GM23338 (cell line): ENCODE results near the gene IRF5. TPM values are rescaled to one million over a fixed set of nuclear protein-coding genes. Genes with fewer than 3 reads are reported as not detected.

Experiments
- ATAC-seq: fragments of 200-7000 bp; cut with Tn5 transposase; 3 replicates; pipeline ENCODE4 v1.9.1; 2020
- DNase-seq: peaks from one replicate; pipeline ENCODE4 v3.0.0-alpha.2; 2015; ENCODE audit warnings: low spot score
- H2AFZ ChIP-seq: fragments of 200-600 bp; sonication (generic); 2 replicates; pipeline ENCODE4 v1.8.0; 2016; ENCODE audit warnings: antibody characterized with exemption, mild to moderate bottlenecking, moderate library complexity
- H3F3A ChIP-seq: fragments of 200-600 bp; sonication (generic); replicated peaks from 2 replicates; pipeline ENCODE4 v1.8.0; 2017; ENCODE audit warnings: antibody characterized with exemption, mixed run types, low read depth
- H3K27ac ChIP-seq: fragments of 200-600 bp; sonication (generic); 2 replicates; pipeline ENCODE4 v1.6.1; 2016; ENCODE audit warnings: low read depth
- H3K27me3 ChIP-seq: fragments of 200-600 bp; sonication (generic); 2 replicates; pipeline ENCODE4 v1.8.0; 2016; ENCODE audit warnings: mild to moderate bottlenecking, mixed run types, moderate library complexity; ENCODE audit not compliant: insufficient read depth
- H3K36me3 ChIP-seq: fragments of 200-600 bp; sonication (generic); 2 replicates; pipeline ENCODE4 v1.8.0; 2016; ENCODE audit warnings: mild to moderate bottlenecking; ENCODE audit not compliant: insufficient read depth
- H3K4me1 ChIP-seq: fragments of 200-600 bp; sonication (generic); 2 replicates; pipeline ENCODE4 v1.8.0; 2016; ENCODE audit warnings: mild to moderate bottlenecking, moderate library complexity; ENCODE audit not compliant: insufficient read depth
- H3K4me2 ChIP-seq: fragments of 200-600 bp; sonication (generic); 2 replicates; pipeline ENCODE4 v1.7.1; 2017; ENCODE audit warnings: mixed run types
- H3K4me3 ChIP-seq: fragments of 200-600 bp; sonication (generic); 2 replicates; pipeline ENCODE4 v1.6.1; 2016; ENCODE audit warnings: mixed run types
- H3K79me2 ChIP-seq: fragments of 200-600 bp; sonication (generic); replicated peaks from 2 replicates; pipeline ENCODE4 v1.8.0; 2017; ENCODE audit warnings: mild to moderate bottlenecking; ENCODE audit not compliant: insufficient read depth
- H3K9me2 ChIP-seq: fragments of 200-600 bp; sonication (generic); 2 replicates; pipeline ENCODE4 v1.8.0; 2017; ENCODE audit not compliant: insufficient read depth
- H4K20me1 ChIP-seq: fragments of 200-600 bp; sonication (generic); replicated peaks from 2 replicates; pipeline ENCODE4 v1.8.0; 2017; ENCODE audit warnings: mild to moderate bottlenecking; ENCODE audit not compliant: insufficient read depth
- H3K27ac Mint-ChIP-seq: 2 replicates; pipeline ENCODE4 v1.8.0; 2020; ENCODE audit warnings: inconsistent platforms, mild to moderate bottlenecking, moderate library complexity, mixed read lengths
- H3K27me3 Mint-ChIP-seq: 3 replicates; pipeline ENCODE4 v1.8.0; 2022; ENCODE audit warnings: low read depth, mild to moderate bottlenecking, moderate library complexity, mixed read lengths, inconsistent platforms; ENCODE audit not compliant: insufficient read depth, poor library complexity
- H3K36me3 Mint-ChIP-seq: 3 replicates; pipeline ENCODE4 v1.8.0; 2021; ENCODE audit warnings: low read depth, mild to moderate bottlenecking, inconsistent platforms, moderate library complexity, mixed read lengths
- H3K4me1 Mint-ChIP-seq: 3 replicates; pipeline ENCODE4 v1.8.0; 2020; ENCODE audit warnings: mild to moderate bottlenecking, inconsistent platforms, mixed read lengths
- H3K4me3 Mint-ChIP-seq: 3 replicates; pipeline ENCODE4 v1.8.0; 2021; ENCODE audit warnings: moderate library complexity, mild to moderate bottlenecking, inconsistent platforms, mixed read lengths
- H3K9me3 Mint-ChIP-seq: 3 replicates; pipeline ENCODE4 v1.8.0; 2020; ENCODE audit warnings: moderate library complexity, mild to moderate bottlenecking, inconsistent platforms, mixed read lengths
- EZH2 ChIP-seq: fragments of 200-600 bp; sonication (generic); IDR thresholded peaks from one replicate; pipeline ENCODE4 v1.8.0; 2017; ENCODE audit warnings: antibody characterized with exemption, mild to moderate bottlenecking, low read depth; ENCODE audit not compliant: unreplicated experiment
- NANOG ChIP-seq: IDR thresholded peaks from 2 replicates; pipeline ENCODE4 v1.6.1; 2016; ENCODE audit warnings: antibody characterized with exemption, borderline replicate concordance
- STAT1 ChIP-seq: IDR thresholded peaks from one replicate; pipeline ENCODE4 v1.6.1; 2016; ENCODE audit warnings: antibody characterized with exemption; ENCODE audit not compliant: unreplicated experiment
- ZNF114 ChIP-seq: fragments of 250-450 bp; sonication (Bioruptor Pico); IDR thresholded peaks from 2 replicates; pipeline ENCODE4 v1.5.0; 2020; ENCODE audit warnings: mild to moderate bottlenecking, moderate library complexity
- polyA plus RNA-seq: library from polyadenylated mRNA; unstranded; fragments of >200 nt; fragmentation: Nextera tagmentation; extraction: Ambion mirVana; gene quantifications from 2 replicates; pipeline ENCODE4 v1.2.1, GENCODE V29; 2016
- total RNA-seq: library from RNA; depleted of rRNA; stranded (reverse); fragments of >200 nt; shearing (Covaris generic); gene quantifications from 2 replicates; pipeline ENCODE4 v1.2.3, GENCODE V29; 2014
- TF ChIP-seq, protein P1 (sequence below): fragments of 250-450 bp; sonication (Bioruptor Pico); IDR thresholded peaks from 2 replicates; pipeline ENCODE4 v1.5.0; 2020; ENCODE audit warnings: mild to moderate bottlenecking, moderate library complexity

The IRF5 gene
- total and polyA plus RNA-seq, 2 experiments from 2014 or later, result 0.37 to 3.7 TPM

DNA sequence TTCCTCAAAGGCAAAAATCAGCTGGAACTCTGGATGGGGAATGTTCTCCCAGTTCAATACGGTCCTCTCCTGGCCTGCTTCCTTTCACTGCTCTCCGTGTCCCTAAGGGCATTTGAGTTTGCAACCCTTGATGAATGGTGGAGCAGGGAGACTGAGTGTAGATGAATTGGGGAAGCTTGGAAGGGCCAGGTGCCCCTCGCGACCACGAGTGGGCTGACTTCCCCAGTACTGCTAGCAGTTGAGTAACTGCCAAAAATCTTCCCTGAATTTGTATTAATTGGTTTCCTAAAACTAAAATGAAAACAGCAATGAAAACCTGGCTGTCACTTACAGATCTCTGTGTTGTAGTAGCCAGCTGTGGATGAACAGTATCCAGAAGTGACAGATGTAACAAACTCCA, 13.6 kb downstream of the IRF5 start:
- peaks cover 23% of the 10 kb centered on the region for H3K27me3 Mint-ChIP-seq
- H4K20me1 ChIP-seq, result no peaks in the 10 kb centered on the region; the same call in 1 of the 2 replicates
- no peak overlapping the region for H3K27ac ChIP-seq
- no peak overlapping the region for H3K4me2 ChIP-seq
- ATAC-seq (no peak), DNase-seq (no peak)
- no peaks in the 10 kb centered on the region for H3K27me3 ChIP-seq
- no peaks in the 10 kb centered on the region for H3K9me3 Mint-ChIP-seq
- no peaks in the 10 kb centered on the region for H3K79me2 ChIP-seq
- no peaks in the 10 kb centered on the region; the same call in 1 of the 2 replicates for H3F3A ChIP-seq
- peaks cover 32% of the 10 kb centered on the region for H3K4me1 Mint-ChIP-seq
- no peak overlapping the region for H3K27ac Mint-ChIP-seq
- peaks cover 23% of the 10 kb centered on the region; the same call in 2 of the 3 replicates for H3K36me3 Mint-ChIP-seq
- TF ChIP-seq EZH2 (no peak), STAT1 (no peak), NANOG (no peak)
- TF ChIP-seq, protein P1, sequence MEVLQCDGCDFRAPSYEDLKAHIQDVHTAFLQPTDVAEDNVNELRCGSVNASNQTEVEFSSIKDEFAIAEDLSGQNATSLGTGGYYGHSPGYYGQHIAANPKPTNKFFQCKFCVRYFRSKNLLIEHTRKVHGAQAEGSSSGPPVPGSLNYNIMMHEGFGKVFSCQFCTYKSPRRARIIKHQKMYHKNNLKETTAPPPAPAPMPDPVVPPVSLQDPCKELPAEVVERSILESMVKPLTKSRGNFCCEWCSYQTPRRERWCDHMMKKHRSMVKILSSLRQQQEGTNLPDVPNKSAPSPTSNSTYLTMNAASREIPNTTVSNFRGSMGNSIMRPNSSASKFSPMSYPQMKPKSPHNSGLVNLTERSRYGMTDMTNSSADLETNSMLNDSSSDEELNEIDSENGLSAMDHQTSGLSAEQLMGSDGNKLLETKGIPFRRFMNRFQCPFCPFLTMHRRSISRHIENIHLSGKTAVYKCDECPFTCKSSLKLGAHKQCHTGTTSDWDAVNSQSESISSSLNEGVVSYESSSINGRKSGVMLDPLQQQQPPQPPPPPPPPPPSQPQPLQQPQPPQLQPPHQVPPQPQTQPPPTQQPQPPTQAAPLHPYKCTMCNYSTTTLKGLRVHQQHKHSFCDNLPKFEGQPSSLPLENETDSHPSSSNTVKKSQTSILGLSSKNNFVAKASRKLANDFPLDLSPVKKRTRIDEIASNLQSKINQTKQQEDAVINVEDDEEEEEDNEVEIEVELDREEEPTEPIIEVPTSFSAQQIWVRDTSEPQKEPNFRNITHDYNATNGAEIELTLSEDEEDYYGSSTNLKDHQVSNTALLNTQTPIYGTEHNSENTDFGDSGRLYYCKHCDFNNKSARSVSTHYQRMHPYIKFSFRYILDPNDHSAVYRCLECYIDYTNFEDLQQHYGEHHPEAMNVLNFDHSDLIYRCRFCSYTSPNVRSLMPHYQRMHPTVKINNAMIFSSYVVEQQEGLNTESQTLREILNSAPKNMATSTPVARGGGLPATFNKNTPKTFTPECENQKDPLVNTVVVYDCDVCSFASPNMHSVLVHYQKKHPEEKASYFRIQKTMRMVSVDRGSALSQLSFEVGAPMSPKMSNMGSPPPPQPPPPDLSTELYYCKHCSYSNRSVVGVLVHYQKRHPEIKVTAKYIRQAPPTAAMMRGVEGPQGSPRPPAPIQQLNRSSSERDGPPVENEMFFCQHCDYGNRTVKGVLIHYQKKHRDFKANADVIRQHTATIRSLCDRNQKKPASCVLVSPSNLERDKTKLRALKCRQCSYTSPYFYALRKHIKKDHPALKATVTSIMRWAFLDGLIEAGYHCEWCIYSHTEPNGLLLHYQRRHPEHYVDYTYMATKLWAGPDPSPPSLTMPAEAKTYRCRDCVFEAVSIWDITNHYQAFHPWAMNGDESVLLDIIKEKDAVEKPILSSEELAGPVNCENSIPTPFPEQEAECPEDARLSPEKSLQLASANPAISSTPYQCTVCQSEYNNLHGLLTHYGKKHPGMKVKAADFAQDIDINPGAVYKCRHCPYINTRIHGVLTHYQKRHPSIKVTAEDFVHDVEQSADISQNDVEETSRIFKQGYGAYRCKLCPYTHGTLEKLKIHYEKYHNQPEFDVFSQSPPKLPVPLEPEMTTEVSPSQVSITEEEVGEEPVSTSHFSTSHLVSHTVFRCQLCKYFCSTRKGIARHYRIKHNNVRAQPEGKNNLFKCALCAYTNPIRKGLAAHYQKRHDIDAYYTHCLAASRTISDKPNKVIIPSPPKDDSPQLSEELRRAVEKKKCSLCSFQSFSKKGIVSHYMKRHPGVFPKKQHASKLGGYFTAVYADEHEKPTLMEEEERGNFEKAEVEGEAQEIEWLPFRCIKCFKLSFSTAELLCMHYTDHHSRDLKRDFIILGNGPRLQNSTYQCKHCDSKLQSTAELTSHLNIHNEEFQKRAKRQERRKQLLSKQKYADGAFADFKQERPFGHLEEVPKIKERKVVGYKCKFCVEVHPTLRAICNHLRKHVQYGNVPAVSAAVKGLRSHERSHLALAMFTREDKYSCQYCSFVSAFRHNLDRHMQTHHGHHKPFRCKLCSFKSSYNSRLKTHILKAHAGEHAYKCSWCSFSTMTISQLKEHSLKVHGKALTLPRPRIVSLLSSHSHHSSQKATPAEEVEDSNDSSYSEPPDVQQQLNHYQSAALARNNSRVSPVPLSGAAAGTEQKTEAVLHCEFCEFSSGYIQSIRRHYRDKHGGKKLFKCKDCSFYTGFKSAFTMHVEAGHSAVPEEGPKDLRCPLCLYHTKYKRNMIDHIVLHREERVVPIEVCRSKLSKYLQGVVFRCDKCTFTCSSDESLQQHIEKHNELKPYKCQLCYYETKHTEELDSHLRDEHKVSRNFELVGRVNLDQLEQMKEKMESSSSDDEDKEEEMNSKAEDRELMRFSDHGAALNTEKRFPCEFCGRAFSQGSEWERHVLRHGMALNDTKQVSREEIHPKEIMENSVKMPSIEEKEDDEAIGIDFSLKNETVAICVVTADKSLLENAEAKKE (CRISPR knock-in tag), result no peak
- H3K4me1 ChIP-seq, result peaks cover 30% of the 10 kb centered on the region
- H3K36me3 ChIP-seq, result no peaks in the 10 kb centered on the region
- no peaks in the 10 kb centered on the region for H3K9me2 ChIP-seq
- H3K4me3 Mint-ChIP-seq, result no peak overlapping the region
- H2AFZ ChIP-seq, result no peak overlapping the region
- no peak overlapping the region for H3K4me3 ChIP-seq

DNA sequence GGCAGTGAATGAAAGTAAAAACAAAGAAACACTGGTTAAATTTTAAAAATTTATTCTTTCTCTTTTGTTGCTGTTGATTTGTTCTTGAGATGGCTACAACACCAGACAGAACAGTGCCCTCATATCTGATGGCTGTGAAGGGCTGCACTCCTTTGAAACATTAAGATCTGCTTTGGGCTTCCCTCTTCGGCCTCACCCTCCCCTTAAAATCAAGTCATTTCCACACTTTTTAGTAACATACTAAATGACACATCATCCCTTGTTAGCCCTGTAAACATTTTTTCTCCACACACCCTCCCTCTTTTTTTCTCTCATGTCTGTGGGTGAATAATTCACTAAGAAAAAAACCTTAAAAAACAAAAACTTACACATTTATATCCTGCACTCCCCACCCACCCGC, 16.4 kb downstream of the IRF5 start:
- no peak overlapping the region for H3K27ac Mint-ChIP-seq
- H3K36me3 Mint-ChIP-seq, result peaks cover 46% of the 10 kb centered on the region
- TF ChIP-seq ZNF114 (CRISPR knock-in tag), result no peak
- TF ChIP-seq, protein P1 (CRISPR knock-in tag), result no peak
- no peak for TF ChIP-seq STAT1
- no peak for TF ChIP-seq EZH2

More for the DNA sequence above, 16.4 kb downstream of the IRF5 start:
- no peaks in the 10 kb centered on the region for H3K9me3 Mint-ChIP-seq
- no peak overlapping the region for H3K4me3 Mint-ChIP-seq
- Histone ChIP-seq H2AFZ (no peak overlapping the region), H3K9me2 (no peaks in the 10 kb centered on the region), H4K20me1 (peaks cover 5% of the 10 kb centered on the region; the same call in 1 of the 2 replicates), H3K36me3 (peaks cover 6% of the 10 kb centered on the region; the same call in 1 of the 2 replicates), H3K4me2 (no peak overlapping the region), H3K79me2 (no peaks in the 10 kb centered on the region), H3K27ac (0 out of 2 replicates have a peak overlapping the region, but pooled peaks have one; percentile 27), H3K4me3 (no peak overlapping the region), H3F3A (no peaks in the 10 kb centered on the region; the same call in 1 of the 2 replicates), H3K27me3 (no peaks in the 10 kb centered on the region), H3K4me1 (peaks cover 30% of the 10 kb centered on the region)
- ATAC-seq (no peak), DNase-seq (no peak)
- H3K27me3 Mint-ChIP-seq, result peaks cover 12% of the 10 kb centered on the region
- peaks cover 27% of the 10 kb centered on the region for H3K4me1 Mint-ChIP-seq
